ENCODE results near the gene SLC36A3. TPM values are rescaled to one million over a fixed set of nuclear protein-coding genes. Genes with fewer than 3 reads are reported as not detected.

Gene SLC36A3
- total and polyA plus RNA-seq, 2 of the 4 experiments (the other 2 are of a cell fraction), result not detected

DNA sequence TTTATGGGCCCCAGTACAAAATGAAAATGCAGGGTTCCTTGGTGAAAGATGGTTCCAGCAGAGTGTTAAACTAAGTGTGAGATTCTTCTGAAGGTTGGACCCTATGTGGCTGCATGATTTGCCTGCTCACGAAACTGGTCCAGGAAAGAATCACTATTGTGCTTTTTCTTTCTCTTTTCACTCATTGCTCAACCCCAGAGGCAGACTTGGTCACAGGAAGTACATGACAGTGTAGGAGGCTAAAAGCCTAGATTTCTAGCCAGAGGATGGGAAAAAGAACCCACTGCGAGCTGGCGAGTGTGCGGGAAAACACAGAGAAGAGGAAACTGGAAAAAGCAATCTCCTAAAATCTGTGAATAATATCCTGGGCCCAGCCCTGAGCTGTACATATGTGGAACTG lies 25.2 kb upstream of the SLC36A3 start:
- POLR2A ChIA-PET (ENCODE audit: unreplicated experiment), result no interaction called here
- Histone ChIP-seq H2AK9ac (replicated peaks; ENCODE audit: low read depth, low read length, poor library complexity) (no peak overlapping the region), H3K9me1 (ENCODE audit: insufficient read depth, low read length) (no peaks in the 10 kb centered on the region), H2BK5ac (ENCODE audit: low read depth, low read length, poor library complexity, severe bottlenecking) (no peak overlapping the region), H3K79me1 (ENCODE audit: low read depth in 1 of 2, low read length in 2 of 2) (no peaks in the 10 kb centered on the region), H3K9me3 (ENCODE audit: control insufficient read depth, insufficient read depth, low read length) (no peaks in the 10 kb centered on the region), H3K4me3 (ENCODE audit: insufficient read depth, low read depth, low read length) (no peak overlapping the region), H2BK20ac (ENCODE audit: low read depth, low read length) (no peak overlapping the region), H3K56ac (ENCODE audit: extremely low read depth, insufficient read depth, low read length) (no peak overlapping the region), H3K18ac (ENCODE audit: low read depth, low read length) (no peak overlapping the region), H3K27me3 (ENCODE audit: control insufficient read depth, insufficient read depth, low read length) (no peaks in the 10 kb centered on the region), H4K8ac (ENCODE audit: low read depth in 2 of 2, low read length in 2 of 2) (no peak overlapping the region), H2BK15ac (ENCODE audit: low read depth, low read length) (no peak overlapping the region), H3K9ac (ENCODE audit: low read depth, low read length) (no peak overlapping the region), H3K4me1 (ENCODE audit: control insufficient read depth, insufficient read depth, low read length) (no peaks in the 10 kb centered on the region), H2BK120ac (ENCODE audit: low read depth, low read length) (no peak overlapping the region), H3K23ac (ENCODE audit: low read depth, low read length) (no peak overlapping the region), H4K91ac (ENCODE audit: insufficient read depth, low read depth, low read length) (no peak overlapping the region), H3K4ac (ENCODE audit: low read depth, low read length) (no peak overlapping the region), H2AFZ (replicated peaks; ENCODE audit: low read length, poor library complexity) (no peak overlapping the region), H3K36me3 (ENCODE audit: control insufficient read depth, insufficient read depth, low read length) (no peaks in the 10 kb centered on the region), H3K14ac (replicated peaks; ENCODE audit: low read depth, low read length) (no peak overlapping the region), H4K5ac (ENCODE audit: low read depth, low read length) (no peak overlapping the region), H4K20me1 (ENCODE audit: insufficient read depth, low read length) (no peaks in the 10 kb centered on the region), H2AK5ac (ENCODE audit: low read depth, low read length) (no peak overlapping the region), H3K4me2 (ENCODE audit: low read depth, low read length) (no peak overlapping the region), H3K27ac (ENCODE audit: insufficient read depth, low read length) (no peak overlapping the region)
- no CpG with 5 or more reads among the region's 4 CpGs for WGBS, 2 experiments (ENCODE audit: extremely low coverage in 2 of 2, insufficient read length in 1 of 2)
- dilution Hi-C loops (cut with HindIII; ENCODE audit: low sequenced_read_pairs, unreplicated experiment), result no loop called here
- in situ Hi-C loops (cut with MboI; ENCODE audit: low sequenced_read_pairs), result no loop called here
- DNase-seq (no peak), ATAC-seq (ENCODE audit: low read depth) (no peak)
- BruUV-seq (replicated peaks), result no TSS peak
- intact Hi-C loops (cut with micrococcal nuclease), result no loop called here
- TF ChIP-seq POLR2A (IDR thresholded peaks at IDR 0.05; ENCODE audit: low read depth, low read length) (no peak), SMC3 (IDR thresholded peaks at IDR 0.05; ENCODE audit: low read depth, low read length) (no peak), RCOR1 (IDR thresholded peaks at IDR 0.05; ENCODE audit: insufficient replicate concordance, low read length) (no peak), MAFK (IDR thresholded peaks at IDR 0.05; ENCODE audit: low read depth, low read length) (no peak), BHLHE40 (IDR thresholded peaks at IDR 0.05; ENCODE audit: low read depth, low read length) (no peak), ELK1 (IDR thresholded peaks at IDR 0.05; ENCODE audit: borderline replicate concordance, low read depth, low read length) (no peak), NFE2L2 (IDR thresholded peaks at IDR 0.05; ENCODE audit: low read depth, low read length) (no peak), FOS (IDR thresholded peaks at IDR 0.05; ENCODE audit: low read depth, low read length) (no peak), CHD1 (IDR thresholded peaks at IDR 0.05; ENCODE audit: low read depth, low read length) (no peak), RAD21 (IDR thresholded peaks at IDR 0.05; ENCODE audit: low read length) (no peak)
- TF ChIP-seq, protein P1, sequence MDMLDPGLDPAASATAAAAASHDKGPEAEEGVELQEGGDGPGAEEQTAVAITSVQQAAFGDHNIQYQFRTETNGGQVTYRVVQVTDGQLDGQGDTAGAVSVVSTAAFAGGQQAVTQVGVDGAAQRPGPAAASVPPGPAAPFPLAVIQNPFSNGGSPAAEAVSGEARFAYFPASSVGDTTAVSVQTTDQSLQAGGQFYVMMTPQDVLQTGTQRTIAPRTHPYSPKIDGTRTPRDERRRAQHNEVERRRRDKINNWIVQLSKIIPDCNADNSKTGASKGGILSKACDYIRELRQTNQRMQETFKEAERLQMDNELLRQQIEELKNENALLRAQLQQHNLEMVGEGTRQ (IDR thresholded peaks at IDR 0.05; ENCODE audit: low read depth, low read length), result no peak
- TF ChIP-seq, protein P2, sequence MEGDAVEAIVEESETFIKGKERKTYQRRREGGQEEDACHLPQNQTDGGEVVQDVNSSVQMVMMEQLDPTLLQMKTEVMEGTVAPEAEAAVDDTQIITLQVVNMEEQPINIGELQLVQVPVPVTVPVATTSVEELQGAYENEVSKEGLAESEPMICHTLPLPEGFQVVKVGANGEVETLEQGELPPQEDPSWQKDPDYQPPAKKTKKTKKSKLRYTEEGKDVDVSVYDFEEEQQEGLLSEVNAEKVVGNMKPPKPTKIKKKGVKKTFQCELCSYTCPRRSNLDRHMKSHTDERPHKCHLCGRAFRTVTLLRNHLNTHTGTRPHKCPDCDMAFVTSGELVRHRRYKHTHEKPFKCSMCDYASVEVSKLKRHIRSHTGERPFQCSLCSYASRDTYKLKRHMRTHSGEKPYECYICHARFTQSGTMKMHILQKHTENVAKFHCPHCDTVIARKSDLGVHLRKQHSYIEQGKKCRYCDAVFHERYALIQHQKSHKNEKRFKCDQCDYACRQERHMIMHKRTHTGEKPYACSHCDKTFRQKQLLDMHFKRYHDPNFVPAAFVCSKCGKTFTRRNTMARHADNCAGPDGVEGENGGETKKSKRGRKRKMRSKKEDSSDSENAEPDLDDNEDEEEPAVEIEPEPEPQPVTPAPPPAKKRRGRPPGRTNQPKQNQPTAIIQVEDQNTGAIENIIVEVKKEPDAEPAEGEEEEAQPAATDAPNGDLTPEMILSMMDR (conservative IDR thresholded peaks at IDR 0.05; ENCODE audit: low read depth, low read length), result no peak
- CTCF ChIA-PET, result no interaction called here

All from IMR-90 (cell line).